Heart right ventricle (tissue), 16 donors: Measurements from ENCODE around the gene HOMEZ. TPM values are rescaled to one million over a fixed set of nuclear protein-coding genes. Genes with fewer than 3 reads are reported as not detected.

Experiments used
- ATAC-seq, 8 donors: fragments of 200-7000 bp; cut with Tn5 transposase; one replicate each; pipeline ENCODE4 v1.9.1; 2020; ENCODE audit warnings: mild to moderate bottlenecking in 8 of 8, moderate library complexity in 8 of 8, moderate number of reproducible peaks in 1 of 8
- DNase-seq, 2 donors: peaks; one replicate each; pipeline ENCODE4 v3.0.0-alpha.2; 2020
- H3K27ac ChIP-seq, 10 donors: fragments of 200-600 bp; sonication (generic) in 2 of 10; one replicate each; pipeline versions ENCODE4 v1.5.0 to v1.8.0; 2020 to 2022; ENCODE audit warnings: mild to moderate bottlenecking in 3 of 10
- H3K27me3 ChIP-seq, 7 donors: fragments of 200-600 bp; one replicate each; pipeline ENCODE4 v1.8.0; 2021 to 2022; ENCODE audit warnings: mild to moderate bottlenecking in 2 of 7
- H3K36me3 ChIP-seq, 9 donors: fragments of 200-600 bp; sonication (generic) in 1 of 9; one replicate each; pipeline versions ENCODE4 v1.5.0 to v1.8.0; 2020 to 2022; ENCODE audit warnings: mild to moderate bottlenecking in 2 of 9
- H3K4me1 ChIP-seq, 9 donors: fragments of 200-600 bp; sonication (generic) in 1 of 9; one replicate each; pipeline versions ENCODE4 v1.5.0 to v1.8.0; 2020 to 2022; ENCODE audit warnings: mild to moderate bottlenecking in 4 of 9
- H3K4me3 ChIP-seq, 10 donors: fragments of 200-600 bp; sonication (generic) in 2 of 10; one replicate each; pipeline versions ENCODE4 v1.5.0 to v1.8.0; 2020 to 2022; ENCODE audit warnings: mild to moderate bottlenecking in 7 of 10, moderate library complexity in 2 of 10
- H3K9me3 ChIP-seq, 11 donors: fragments of 200-600 bp in 10 of 11; sonication (generic) in 2 of 11; one replicate each; pipeline versions ENCODE4 v1.5.0 to v1.8.0; 2013 to 2022; ENCODE audit warnings: mild to moderate bottlenecking in 2 of 11, control low read depth in 1 of 11, moderate library complexity in 1 of 11
- WGBS, 2 donors: extraction: QIAGEN DNeasy Blood & Tissue Kit; methylation state at CpG; one replicate each; pipeline ENCODE4 v1.1.7; 2013; ENCODE audit warnings: inconsistent platforms in 1 of 2; 5-methylcytosine and 5-hydroxymethylcytosine counted together
- intact Hi-C, 10 donors: fragments of 100-400 bp; cut with DNase I; formaldehyde crosslinking; loops; one replicate each; pipeline versions ENCODE4 v1.11.1 to v1.14.2; 2022
- polyA plus RNA-seq, 2 donors: library from polyadenylated mRNA; stranded (reverse); fragments of 200-250 nt; gene quantifications; one replicate each; pipeline ENCODE4 v1.2.3, GENCODE V29; 2013
- total RNA-seq, 10 donors: library from RNA; stranded (reverse); fragmentation: NEBNext Ultra II Directional in 3 of 10; extraction: Animal tissue kit (Norgen Biotek cat#: 25700) in 3 of 10; gene quantifications; one replicate each; pipeline versions ENCODE4 v1.2.1 to v1.2.4, GENCODE V29; 2021 to 2023
- TF ChIP-seq, protein P1 (sequence below), 9 donors: fragments of 200-600 bp; sonication (generic) in 2 of 9; IDR thresholded peaks; one replicate each; pipeline versions ENCODE4 v1.5.0 to v1.8.0; 2021 to 2022; ENCODE audit warnings: antibody characterized with exemption in 9 of 9, mild to moderate bottlenecking in 5 of 9, moderate library complexity in 1 of 9
- donor health status: Arrhythmogenic right ventricular cardiomyopathy.
- donor health status: ischemic (EF 13 %, LVEDD 7.1; RV severe dilation, severe dysfunction).
- donor health status: healthy with polysubstance abuse.
- donor health status: DM: no; HTN: yes; CAD: no.
- donor health status: DM: no; HTN: no; CAD: no.
- donor health status: ischemic (EF 25% LVEDD 6.9; RV normal size, moderate dysfunction).
- donor health status: ischemic (EF 25% LVEDD 5.7; RV mildly dilated, moderate dysfunction).
- donor health status: healthy.
- donor health status: DM: yes; HTN: yes; CAD: no.
- donor health status: Ischemic cardiomyopathy.
- donor health status: ischemic (EF 35%, LVEDD 5.7; RV mildly dilated, moderate dysfunction).
- donor health status: nonischemic (EF 11% LVEDD 7.7; RV severe dilation, severe dysfunction).
- donor health status: DM: yes; HTN: yes; CAD: no.
- donor health status: PGD.
- donor health status: ischemic (EF 29% LVEDD 5.4; RV normal size, mild dysfunction).
- donor health status: nonischemic (EF 23%, LVEDD 6.1; RV moderate dilation, normal function).

HOMEZ gene
- total and polyA plus RNA-seq, 12 donors = 5.7 to 13.4 (median 9.1) TPM

DNA sequence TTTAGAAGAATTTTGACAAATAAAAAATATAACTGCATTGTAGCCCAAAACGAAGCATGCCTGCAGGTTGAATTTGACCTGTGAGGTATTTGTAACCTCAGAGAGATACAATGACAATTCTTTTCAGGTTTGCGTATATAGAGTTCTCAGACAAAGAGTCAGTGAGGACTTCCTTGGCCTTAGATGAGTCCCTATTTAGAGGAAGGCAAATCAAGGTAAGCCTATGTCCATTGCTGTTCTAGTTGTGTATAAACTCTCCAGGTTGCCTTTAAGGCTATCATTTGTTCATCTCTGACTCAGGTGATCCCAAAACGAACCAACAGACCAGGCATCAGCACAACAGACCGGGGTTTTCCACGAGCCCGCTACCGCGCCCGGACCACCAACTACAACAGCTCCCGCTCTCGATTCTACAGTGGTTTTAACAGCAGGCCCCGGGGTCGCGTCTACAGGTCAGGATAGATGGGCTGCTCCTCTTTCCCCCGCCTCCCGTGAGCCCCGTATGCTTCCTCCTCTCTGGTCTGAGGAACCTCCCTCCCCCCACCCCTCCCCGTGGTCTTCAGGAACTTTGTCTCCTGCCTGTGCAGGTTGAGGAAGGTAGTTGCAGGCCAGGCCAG, 38.0 kb upstream of the HOMEZ start:
- WGBS, 2 donors = 82 to 84% methylated on average over 18 of the region's 18 CpGs
- DNase-seq (no peak), ATAC-seq (no peak)
- intact Hi-C loops = loop anchor here in 9 of 10 donors (5.0 to 10.0 kb wide), 5 partner anchors 141 to 241 kb away; partner anchors contain the start of genes NGDN (in 6 of the 9), THTPA (in 4 of the 9), AP1G2 (in 2 of the 9) and ZFHX2 (in 2 of the 9)
- Histone ChIP-seq H3K4me3 (no peak overlapping the region), H3K36me3 (peaks cover 0 to 40% (median 24%) of the 10 kb centered on the region in 9 donors), H3K27ac (no peak overlapping the region), H3K27me3 (no peaks in the 10 kb centered on the region), H3K4me1 (peaks cover 6 to 29% (median 21%) of the 10 kb centered on the region in 9 donors), H3K9me3 (no peaks in the 10 kb centered on the region)
- TF ChIP-seq, protein P1, sequence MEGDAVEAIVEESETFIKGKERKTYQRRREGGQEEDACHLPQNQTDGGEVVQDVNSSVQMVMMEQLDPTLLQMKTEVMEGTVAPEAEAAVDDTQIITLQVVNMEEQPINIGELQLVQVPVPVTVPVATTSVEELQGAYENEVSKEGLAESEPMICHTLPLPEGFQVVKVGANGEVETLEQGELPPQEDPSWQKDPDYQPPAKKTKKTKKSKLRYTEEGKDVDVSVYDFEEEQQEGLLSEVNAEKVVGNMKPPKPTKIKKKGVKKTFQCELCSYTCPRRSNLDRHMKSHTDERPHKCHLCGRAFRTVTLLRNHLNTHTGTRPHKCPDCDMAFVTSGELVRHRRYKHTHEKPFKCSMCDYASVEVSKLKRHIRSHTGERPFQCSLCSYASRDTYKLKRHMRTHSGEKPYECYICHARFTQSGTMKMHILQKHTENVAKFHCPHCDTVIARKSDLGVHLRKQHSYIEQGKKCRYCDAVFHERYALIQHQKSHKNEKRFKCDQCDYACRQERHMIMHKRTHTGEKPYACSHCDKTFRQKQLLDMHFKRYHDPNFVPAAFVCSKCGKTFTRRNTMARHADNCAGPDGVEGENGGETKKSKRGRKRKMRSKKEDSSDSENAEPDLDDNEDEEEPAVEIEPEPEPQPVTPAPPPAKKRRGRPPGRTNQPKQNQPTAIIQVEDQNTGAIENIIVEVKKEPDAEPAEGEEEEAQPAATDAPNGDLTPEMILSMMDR (IDR thresholded peaks at IDR 0.05) = no peak

DNA sequence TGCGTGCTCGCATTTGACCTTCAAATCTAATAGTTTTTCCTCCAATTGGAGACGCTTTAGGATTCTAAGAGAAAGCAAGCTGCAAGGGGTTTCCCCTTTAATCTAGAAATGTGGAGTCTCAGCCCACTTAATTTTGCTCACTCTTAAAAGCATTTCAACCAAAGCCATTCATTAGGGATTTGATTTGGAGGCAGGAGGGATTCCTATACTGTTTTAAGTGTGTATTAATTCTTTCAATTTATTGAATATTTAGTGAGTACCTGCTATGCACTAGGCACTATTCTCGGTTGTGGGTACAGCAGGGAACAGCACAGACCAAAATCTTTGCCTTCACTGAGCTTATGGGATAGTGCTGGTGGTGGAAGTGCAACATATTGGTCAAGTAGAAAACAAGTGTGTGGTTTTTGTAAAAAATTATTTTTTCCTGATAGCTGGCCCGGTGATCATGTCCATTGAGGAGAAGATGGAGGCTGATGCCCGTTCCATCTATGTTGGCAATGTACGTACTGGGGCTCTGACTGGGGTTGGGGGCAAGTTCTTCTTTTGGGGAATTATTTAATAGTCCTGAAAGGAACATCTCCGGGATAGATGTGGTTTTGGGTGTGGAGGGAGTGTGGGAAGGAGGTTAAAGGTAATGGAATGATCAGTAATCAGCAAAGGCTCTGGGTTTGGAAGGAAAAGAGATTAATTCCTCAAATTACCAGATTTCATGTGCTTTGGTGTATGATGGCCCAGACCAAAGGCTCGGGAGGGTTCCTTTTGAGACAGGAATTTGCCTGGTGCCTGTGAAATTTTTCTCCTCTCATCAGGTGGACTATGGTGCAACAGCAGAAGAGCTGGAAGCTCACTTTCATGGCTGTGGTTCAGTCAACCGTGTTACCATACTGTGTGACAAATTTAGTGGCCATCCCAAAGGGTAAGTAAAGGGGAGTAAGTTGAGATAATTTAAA, 36.9 kb upstream of the HOMEZ start:
- H3K36me3 ChIP-seq = peaks cover 0 to 42% (median 24%) of the 10 kb centered on the region in 9 donors
- H3K27me3 ChIP-seq = no peaks in the 10 kb centered on the region
- WGBS, 2 donors = 47 to 48% methylated on average over 10 of the region's 10 CpGs
- TF ChIP-seq, protein P1 (IDR thresholded peaks at IDR 0.05) = no peak
- DNase-seq (no peak), ATAC-seq (no peak)
- peak overlapping the region; percentile 80 to 96 (median 90) for H3K4me3 ChIP-seq
- intact Hi-C loops = loop anchor here in 9 of 10 donors (5.0 to 10.0 kb wide), 5 partner anchors 142 to 242 kb away; partner anchors contain the start of genes NGDN (in 6 of the 9), THTPA (in 4 of the 9), AP1G2 (in 2 of the 9) and ZFHX2 (in 2 of the 9)
- H3K9me3 ChIP-seq = no peaks in the 10 kb centered on the region
- peak overlapping the region in 8 of 10 donors; percentile 4 to 99 (median 96) for H3K27ac ChIP-seq
- peaks cover 6 to 27% (median 21%) of the 10 kb centered on the region in 9 donors for H3K4me1 ChIP-seq

DNA sequence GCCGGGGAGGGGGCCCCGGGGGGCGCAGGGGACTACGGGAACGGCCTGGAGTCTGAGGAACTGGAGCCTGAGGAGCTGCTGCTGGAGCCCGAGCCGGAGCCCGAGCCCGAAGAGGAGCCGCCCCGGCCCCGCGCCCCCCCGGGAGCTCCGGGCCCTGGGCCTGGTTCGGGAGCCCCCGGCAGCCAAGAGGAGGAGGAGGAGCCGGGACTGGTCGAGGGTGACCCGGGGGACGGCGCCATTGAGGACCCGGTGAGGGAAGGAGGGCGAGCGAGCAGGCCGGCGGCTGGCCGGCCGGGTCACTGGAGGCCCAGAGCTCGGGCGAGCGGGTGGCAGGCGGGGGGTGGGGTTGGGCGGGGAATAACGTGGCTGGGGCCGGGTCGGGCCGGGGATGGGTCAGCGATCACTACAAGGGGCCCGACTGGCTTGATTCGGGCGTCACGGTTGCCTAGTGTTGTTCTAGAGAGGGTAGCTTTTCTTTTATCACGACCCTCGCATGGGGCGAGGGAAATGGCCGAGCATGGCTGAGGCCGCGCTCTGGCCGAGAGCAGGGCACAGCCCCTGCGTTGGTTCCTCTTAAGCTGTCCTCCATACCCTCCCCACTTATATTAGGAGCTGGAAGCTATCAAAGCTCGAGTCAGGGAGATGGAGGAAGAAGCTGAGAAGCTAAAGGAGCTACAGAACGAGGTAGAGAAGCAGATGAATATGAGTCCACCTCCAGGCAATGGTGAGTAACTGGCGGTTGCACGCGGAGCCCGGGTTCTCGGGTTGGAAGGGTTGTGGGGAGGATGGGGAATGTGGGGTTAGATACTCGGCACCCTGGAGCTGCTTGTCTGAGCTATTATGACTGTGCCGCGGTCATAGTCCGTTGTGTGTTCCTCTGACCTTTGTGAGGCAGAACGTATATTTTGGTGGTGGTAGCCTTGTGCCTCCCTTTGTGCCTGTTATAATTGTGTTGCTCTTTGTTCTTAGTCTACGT, 35.9 kb upstream of the HOMEZ start:
- TF ChIP-seq, protein P1 (IDR thresholded peaks at IDR 0.05) = no peak
- ATAC-seq = peak in 5 of 8 donors; percentile 3 to 31 (median 4)
- Histone ChIP-seq H3K9me3 (no peaks in the 10 kb centered on the region), H3K4me3 (peak overlapping the region; percentile 80 to 96 (median 90)), H3K27ac (peak overlapping the region; percentile 91 to 99 (median 96)), H3K36me3 (peaks cover 0 to 45% (median 24%) of the 10 kb centered on the region in 9 donors), H3K27me3 (no peaks in the 10 kb centered on the region), H3K4me1 (peaks cover 6 to 25% (median 21%) of the 10 kb centered on the region in 9 donors)
- WGBS, 2 donors = 1% methylated on average over 48 to 64 of the region's 64 CpGs
- intact Hi-C loops = loop anchor here in 9 of 10 donors (1.0 to 10.0 kb wide), 10 partner anchors 15 to 243 kb away; partner anchors contain the start of genes NGDN (in 7 of the 9), THTPA (in 4 of the 9), AP1G2 (in 2 of the 9) and BCL2L2 (in 2 of the 9)
- DNase-seq = peak in 1 of 2 donors; percentile 44
